HepG2 (cell line): Measurements from ENCODE around the gene FAAH2. TPM values are rescaled to one million over a fixed set of nuclear protein-coding genes. Genes with fewer than 3 reads are reported as not detected.

Source experiments
- ATAC-seq: fragments of 200-7000 bp; cut with Tn5 transposase; 3 replicates; pipeline ENCODE4 v1.9.1; 2020; ENCODE audit warnings: mild to moderate bottlenecking, moderate library complexity
- BruUV-seq: library from RNA; stranded (reverse); fragments of 400-500 nt; replicated peaks from 2 replicates; lab custom pipeline; 2021; lab: Mats Ljungman, UMichigan
- CTCF ChIA-PET: fragments of 300-600 bp; formaldehyde crosslinking; extraction: SDS; loops from one replicate; lab custom pipeline; 2021; ENCODE audit warnings: low total read pairs, inconsistent platforms, low intra/inter-chr PET ratio; lab: Yijun Ruan, JAX
- POLR2A ChIA-PET: fragments of 350-600 bp; sonication (Branson Sonifier 250); formaldehyde crosslinking; loops from one replicate; lab custom pipeline; 2020; ENCODE audit warnings: antibody characterized with exemption, inconsistent platforms; lab: Yijun Ruan, JAX
- DNase-seq: peaks from one replicate; pipeline ENCODE4 v3.0.0-alpha.2; 2015; ENCODE audit warnings: low spot score
- FAIRE-seq: peaks from 3 replicates; lab custom pipeline; 2011; peaks lifted over from hg19 to GRCh38; lab: Jason Lieb, UNC
- H2AFZ ChIP-seq: one replicate; pipeline ENCODE4 v1.6.1; 2011; ENCODE audit warnings: low read length, inconsistent platforms
- H3K27ac ChIP-seq: fragments of 300-600 bp; 3 replicates; pipeline ENCODE4 v1.8.0; 2011; ENCODE audit warnings: mixed run types, mild to moderate bottlenecking, mixed read lengths, low read length, inconsistent platforms; ENCODE audit not compliant: insufficient read depth; ENCODE audit errors: extremely low read length
- H3K27me3 ChIP-seq, 2 experiments: fragments of 200-600 bp in 1 of 2; 2 replicates in 1 of 2; 3 replicates in 1 of 2; pipeline versions ENCODE4 v1.6.0 to v1.8.0; 2011; ENCODE audit warnings: low read length in 2 of 2, mild to moderate bottlenecking in 2 of 2, moderate library complexity in 2 of 2, inconsistent platforms in 1 of 2; ENCODE audit not compliant: insufficient read depth in 2 of 2, control insufficient read depth in 1 of 2
- H3K36me3 ChIP-seq, 2 experiments: fragments of 200-600 bp in 1 of 2; replicated peaks in 1 of 2; 2 replicates in 1 of 2; 3 replicates in 1 of 2; pipeline versions ENCODE4 v1.5.1 to v1.8.0; 2011; ENCODE audit warnings: low read length in 2 of 2, inconsistent platforms in 1 of 2; ENCODE audit not compliant: insufficient read depth in 2 of 2, control insufficient read depth in 1 of 2
- H3K4me1 ChIP-seq: 2 replicates; pipeline ENCODE4 v1.5.1; 2012; ENCODE audit warnings: low read length, inconsistent platforms; ENCODE audit not compliant: insufficient read depth
- H3K4me2 ChIP-seq: 2 replicates; pipeline ENCODE4 v1.6.0; 2011; ENCODE audit warnings: low read depth, low read length, inconsistent platforms
- H3K4me3 ChIP-seq, 3 experiments: fragments of 200-600 bp in 1 of 3; sonication (generic), shearing (Covaris generic) in 1 of 3; replicated peaks in 1 of 3; 2 replicates each; pipeline ENCODE4 v1.5.1; 2011 to 2016; ENCODE audit warnings: low read length in 3 of 3, inconsistent platforms in 2 of 3, low read depth in 2 of 3, mild to moderate bottlenecking in 2 of 3, control low read depth in 1 of 3, mixed read lengths in 1 of 3; ENCODE audit not compliant: insufficient read depth in 1 of 3
- H3K79me2 ChIP-seq: one replicate; pipeline ENCODE4 v1.6.1; 2011; ENCODE audit warnings: low read length, inconsistent platforms; ENCODE audit not compliant: insufficient read depth
- H3K9ac ChIP-seq: 2 replicates; pipeline ENCODE4 v1.6.0; 2011; ENCODE audit warnings: mild to moderate bottlenecking, low read depth, low read length, inconsistent platforms; ENCODE audit not compliant: insufficient read depth
- H3K9me3 ChIP-seq: 2 replicates; pipeline ENCODE4 v1.5.1; 2012; ENCODE audit warnings: mild to moderate bottlenecking, low read length
- H4K20me1 ChIP-seq: 2 replicates; pipeline ENCODE4 v1.6.0; 2011; ENCODE audit warnings: inconsistent platforms, mild to moderate bottlenecking, low read length, moderate library complexity; ENCODE audit not compliant: insufficient read depth
- ASH2L ChIP-seq: fragments of 300-600, 200-600 bp; sonication (generic); IDR thresholded peaks from 2 replicates; pipeline ENCODE4 v1.7.0; 2017; ENCODE audit warnings: low read depth, mild to moderate bottlenecking, moderate library complexity, mixed read lengths, low read length; ENCODE audit not compliant: insufficient read length
- FIP1L1 ChIP-seq: fragments of 200-400 bp; formaldehyde crosslinking; IDR thresholded peaks from 2 replicates; pipeline ENCODE4 v1.6.1; 2018; ENCODE audit warnings: low read depth, mild to moderate bottlenecking, low read length, moderate library complexity, borderline replicate concordance; ENCODE audit not compliant: insufficient read depth
- FLYWCH1 ChIP-seq: sonication (generic); formaldehyde crosslinking; IDR thresholded peaks from 2 replicates; pipeline ENCODE4 v1.8.1; 2023; ENCODE audit warnings: mild to moderate bottlenecking, missing genetic modification reagents
- HOXA7 ChIP-seq: sonication (generic); formaldehyde crosslinking; IDR thresholded peaks from 2 replicates; pipeline ENCODE4 v1.8.1; 2022; ENCODE audit warnings: mild to moderate bottlenecking, missing genetic modification reagents, moderate library complexity
- MAFK ChIP-seq, 2 experiments: IDR thresholded peaks in 1 of 2; conservative IDR thresholded peaks in 1 of 2; 2 replicates each; pipeline ENCODE4 v1.6.1; 2011; ENCODE audit warnings: improper control_type of control experiment in 2 of 2, low read length in 2 of 2
- PAWR ChIP-seq: sonication (generic); formaldehyde crosslinking; IDR thresholded peaks from 2 replicates; pipeline ENCODE4 v1.4.0; 2020; ENCODE audit warnings: missing genetic modification reagents, mild to moderate bottlenecking, borderline replicate concordance
- RBM22 ChIP-seq: fragments of 200-400 bp; formaldehyde crosslinking; optimal IDR thresholded peaks from 2 replicates; pipeline ENCODE3; 2017; ENCODE audit warnings: mild to moderate bottlenecking, low read length, moderate library complexity
- SMARCE1 ChIP-seq: fragments of 450-650 bp; IDR thresholded peaks from 2 replicates; pipeline ENCODE4 v1.6.1; 2017; ENCODE audit warnings: borderline replicate concordance
- SMC3 ChIP-seq: IDR thresholded peaks from 2 replicates; pipeline ENCODE4 v1.6.1; 2011; ENCODE audit warnings: low read length, improper control_type of control experiment
- SOX6 ChIP-seq, 2 experiments: fragments of 450-650 bp in 1 of 2; sonication (generic) in 1 of 2; formaldehyde crosslinking in 1 of 2; IDR thresholded peaks; 2 replicates each; pipeline versions ENCODE4 v1.4.0 to v1.6.1; 2017 to 2020; ENCODE audit warnings: antibody characterized with exemption in 1 of 2, mild to moderate bottlenecking in 1 of 2, missing genetic modification reagents in 1 of 2
- STAG1 ChIP-seq: sonication (generic); formaldehyde crosslinking; IDR thresholded peaks from 2 replicates; pipeline ENCODE4 v1.4.0; 2020; ENCODE audit warnings: missing genetic modification reagents
- TP53 ChIP-seq: sonication (generic); formaldehyde crosslinking; conservative IDR thresholded peaks from 2 replicates; pipeline ENCODE4 v1.4.0; 2020; ENCODE audit warnings: missing genetic modification reagents
- ZBTB21 ChIP-seq: sonication (generic); formaldehyde crosslinking; IDR thresholded peaks from 2 replicates; pipeline ENCODE4 v1.4.0; 2020; ENCODE audit warnings: missing genetic modification reagents
- ZMYM4 ChIP-seq: sonication (generic); formaldehyde crosslinking; IDR thresholded peaks from 2 replicates; pipeline ENCODE4 v1.8.1; 2023; ENCODE audit warnings: mild to moderate bottlenecking, missing genetic modification reagents
- ZNF17 ChIP-seq: sonication (generic); formaldehyde crosslinking; IDR thresholded peaks from 2 replicates; pipeline ENCODE4 v1.5.0; 2020; ENCODE audit warnings: mild to moderate bottlenecking, missing genetic modification reagents
- ZNF333 ChIP-seq: sonication (generic); formaldehyde crosslinking; IDR thresholded peaks from 2 replicates; pipeline ENCODE4 v1.4.0; 2020; ENCODE audit warnings: mild to moderate bottlenecking, missing genetic modification reagents, borderline replicate concordance
- ZNF629 ChIP-seq: sonication (generic); formaldehyde crosslinking; conservative IDR thresholded peaks from 2 replicates; pipeline ENCODE4 v1.5.0; 2020; ENCODE audit warnings: missing genetic modification reagents
- ZNF7 ChIP-seq: IDR thresholded peaks from 2 replicates; pipeline ENCODE4 v1.6.1; 2016; ENCODE audit warnings: missing biosample characterization, missing genetic modification reagents
- ZNF720 ChIP-seq: sonication (generic); formaldehyde crosslinking; IDR thresholded peaks from 2 replicates; pipeline ENCODE4 v1.4.0; 2020; ENCODE audit warnings: missing genetic modification reagents
- ZNF816 ChIP-seq: sonication (generic); formaldehyde crosslinking; IDR thresholded peaks from 2 replicates; pipeline ENCODE4 v1.8.0; 2022; ENCODE audit warnings: missing genetic modification reagents, mild to moderate bottlenecking, borderline replicate concordance
- WGBS: methylation state at CpG from one replicate; pipeline ENCODE4 v1.1.6; 2017; ENCODE audit warnings: low lambda C conversion rate; 5-methylcytosine and 5-hydroxymethylcytosine counted together
- in situ Hi-C: cut with HindIII; loops from 2 replicates; pipeline ENCODE4 v1.10.0; 2017; ENCODE audit warnings: low pct_unique_long_range_greater_than_20kb; ENCODE audit not compliant: extremely low pct_ligation_motif_present
- intact Hi-C: fragments of 100-400 bp; cut with micrococcal nuclease; formaldehyde crosslinking; loops from one replicate; pipeline ENCODE4 v1.10.0; 2022; ENCODE audit not compliant: unreplicated experiment
- polyA plus RNA-seq, 8 experiments: library from polyadenylated mRNA; depleted of rRNA in 3 of 8; stranded (reverse) in 7 of 8; unstranded in 1 of 8; fragments of >200 nt; fragmentation: Illumina TruSeq in 4 of 8; extraction: Trizol in 4 of 8; gene quantifications; 2 replicates each; pipeline versions ENCODE4 v1.2.1 to v1.2.3, GENCODE V29; 2011 to 2016; ENCODE audit warnings: low read depth in 4 of 8, missing spikeins in 1 of 8, mixed read lengths in 1 of 8; ENCODE audit not compliant: insufficient read depth in 1 of 8
- total RNA-seq, 5 experiments: library from RNA; depleted of rRNA; stranded (reverse); fragments of >200 nt; fragmentation: Illumina TruSeq; extraction: Trizol; gene quantifications; 2 replicates each; pipeline ENCODE4 v1.2.3, GENCODE V29; 2016; ENCODE audit warnings: low read depth in 1 of 5
- TF ChIP-seq, protein P1 (sequence below): sonication (generic); formaldehyde crosslinking; IDR thresholded peaks from 2 replicates; pipeline ENCODE4 v1.5.0; 2020; ENCODE audit warnings: mild to moderate bottlenecking, missing genetic modification reagents, moderate library complexity
- TF ChIP-seq, protein P2 (sequence below): sonication (generic); formaldehyde crosslinking; IDR thresholded peaks from 2 replicates; pipeline ENCODE4 v1.4.0; 2020; ENCODE audit warnings: missing genetic modification reagents

Gene FAAH2
- total and polyA plus RNA-seq, 2 of the 13 experiments (the other 11 are each of a cell fraction or from before 2014, with no cell fraction given), result 1.6 to 3.3 TPM

DNA sequence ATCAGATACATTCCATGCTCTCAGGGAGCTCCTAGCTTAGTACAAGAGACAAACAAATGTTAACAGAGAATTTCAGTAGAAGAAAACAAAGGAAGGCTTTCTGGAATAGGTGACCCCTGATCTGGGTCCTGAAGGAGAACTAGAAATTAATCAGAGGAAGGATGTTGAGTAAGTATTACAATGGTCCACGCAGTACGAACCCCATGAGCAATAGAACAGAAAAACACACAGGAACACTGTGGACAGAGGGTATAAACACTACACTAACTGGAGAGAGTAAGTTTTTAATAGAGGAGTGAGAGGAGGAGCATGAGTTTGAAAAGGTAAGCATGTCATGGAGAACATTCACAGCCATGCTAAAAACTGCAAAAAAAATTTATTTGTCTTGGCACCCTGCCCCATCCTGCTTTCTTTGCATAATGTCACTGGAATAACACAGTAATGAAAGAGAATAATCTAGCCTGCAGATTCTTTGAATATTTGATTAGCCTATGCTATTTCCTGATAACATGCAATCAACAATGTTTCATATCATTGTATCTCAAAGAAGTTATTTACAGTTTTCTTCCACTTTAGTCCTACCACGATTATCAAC is 165.0 kb downstream of the FAAH2 start (continued):
- TF ChIP-seq ZBTB21 (CRISPR knock-in tag) (no peak), ASH2L (no peak), FLYWCH1 (CRISPR knock-in tag) (no peak), HOXA7 (CRISPR knock-in tag) (no peak), ZNF17 (CRISPR knock-in tag) (no peak), FIP1L1 (no peak), ZNF333 (no peak), RBM22 (no peak), SOX6 (IDR thresholded peaks at IDR 0.05) (no peak), SOX6 (CRISPR knock-in tag; IDR thresholded peaks at IDR 0.05) (no peak)

DNA sequence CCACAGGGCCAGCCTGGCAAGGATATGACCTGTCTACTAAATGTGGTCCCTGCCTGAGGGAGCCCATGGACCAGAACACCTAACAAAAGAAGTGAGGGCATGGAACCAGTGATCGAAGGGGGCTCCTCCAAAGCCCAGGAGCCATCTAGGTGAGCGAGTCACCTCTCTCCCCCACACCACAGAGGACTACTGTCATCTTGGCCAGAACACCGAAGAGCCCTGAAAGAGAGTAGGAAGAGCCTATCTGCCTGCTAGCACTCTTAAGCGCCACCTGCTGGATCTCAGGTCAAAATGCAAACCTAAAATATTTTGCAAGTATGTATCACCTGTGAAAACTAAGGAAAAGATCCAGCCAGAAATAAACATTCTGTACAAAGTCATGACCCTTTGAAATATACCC is 167.4 kb downstream of the FAAH2 start:
- ChIA-PET POLR2A (no interaction called here), CTCF (interaction anchor here (0.9 kb wide), 1 partner anchor 297 kb away, joined by 6 read pairs; no protein-coding TSS in a partner anchor)
- Histone ChIP-seq H2AFZ (no peak overlapping the region), H3K4me2 (no peak overlapping the region), H3K9ac (no peak overlapping the region), H4K20me1 (no peaks in the 10 kb centered on the region), H3K36me3 (no peaks in the 10 kb centered on the region), H3K79me2 (no peaks in the 10 kb centered on the region), H3K4me1 (no peaks in the 10 kb centered on the region), H3K27ac (no peak overlapping the region), H3K9me3 (no peaks in the 10 kb centered on the region), H3K27me3 (no peaks in the 10 kb centered on the region), H3K4me3 (no peak overlapping the region)
- TF ChIP-seq TP53 (CRISPR knock-in tag) (no peak), MAFK (conservative IDR thresholded peaks at IDR 0.05 in 1 of 2, IDR thresholded peaks at IDR 0.05 in 1 of 2; ENCODE audit: low read length in 2 of 2) (no peak), ZNF629 (no peak), SMC3 (peak; percentile 69), SMARCE1 (no peak), ZNF816 (no peak), ZNF7 (CRISPR knock-in tag) (no peak), STAG1 (CRISPR knock-in tag) (peak; percentile 51), ZNF720 (no peak), ZMYM4 (CRISPR knock-in tag) (no peak), PAWR (CRISPR knock-in tag) (no peak)
- TF ChIP-seq, protein P1, sequence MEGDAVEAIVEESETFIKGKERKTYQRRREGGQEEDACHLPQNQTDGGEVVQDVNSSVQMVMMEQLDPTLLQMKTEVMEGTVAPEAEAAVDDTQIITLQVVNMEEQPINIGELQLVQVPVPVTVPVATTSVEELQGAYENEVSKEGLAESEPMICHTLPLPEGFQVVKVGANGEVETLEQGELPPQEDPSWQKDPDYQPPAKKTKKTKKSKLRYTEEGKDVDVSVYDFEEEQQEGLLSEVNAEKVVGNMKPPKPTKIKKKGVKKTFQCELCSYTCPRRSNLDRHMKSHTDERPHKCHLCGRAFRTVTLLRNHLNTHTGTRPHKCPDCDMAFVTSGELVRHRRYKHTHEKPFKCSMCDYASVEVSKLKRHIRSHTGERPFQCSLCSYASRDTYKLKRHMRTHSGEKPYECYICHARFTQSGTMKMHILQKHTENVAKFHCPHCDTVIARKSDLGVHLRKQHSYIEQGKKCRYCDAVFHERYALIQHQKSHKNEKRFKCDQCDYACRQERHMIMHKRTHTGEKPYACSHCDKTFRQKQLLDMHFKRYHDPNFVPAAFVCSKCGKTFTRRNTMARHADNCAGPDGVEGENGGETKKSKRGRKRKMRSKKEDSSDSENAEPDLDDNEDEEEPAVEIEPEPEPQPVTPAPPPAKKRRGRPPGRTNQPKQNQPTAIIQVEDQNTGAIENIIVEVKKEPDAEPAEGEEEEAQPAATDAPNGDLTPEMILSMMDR, result peak; percentile 58
- TF ChIP-seq, protein P2, sequence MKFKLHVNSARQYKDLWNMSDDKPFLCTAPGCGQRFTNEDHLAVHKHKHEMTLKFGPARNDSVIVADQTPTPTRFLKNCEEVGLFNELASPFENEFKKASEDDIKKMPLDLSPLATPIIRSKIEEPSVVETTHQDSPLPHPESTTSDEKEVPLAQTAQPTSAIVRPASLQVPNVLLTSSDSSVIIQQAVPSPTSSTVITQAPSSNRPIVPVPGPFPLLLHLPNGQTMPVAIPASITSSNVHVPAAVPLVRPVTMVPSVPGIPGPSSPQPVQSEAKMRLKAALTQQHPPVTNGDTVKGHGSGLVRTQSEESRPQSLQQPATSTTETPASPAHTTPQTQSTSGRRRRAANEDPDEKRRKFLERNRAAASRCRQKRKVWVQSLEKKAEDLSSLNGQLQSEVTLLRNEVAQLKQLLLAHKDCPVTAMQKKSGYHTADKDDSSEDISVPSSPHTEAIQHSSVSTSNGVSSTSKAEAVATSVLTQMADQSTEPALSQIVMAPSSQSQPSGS (CRISPR knock-in tag), result no peak
- peak; percentile 28 for DNase-seq
- BruUV-seq, result no TSS peak
- ATAC-seq, result peak; percentile 78
- peak; percentile 48 for FAIRE-seq
- intact Hi-C loops (loop anchor here (1.0 to 5.0 kb wide), 3 partner anchors 167 to 652 kb away; partner anchors contain the start of gene FAAH2), in situ Hi-C loops (loop anchor here (10.0 kb wide), 1 partner anchor 169 kb away; the partner anchor contains the start of gene FAAH2)
- WGBS, result 20% methylated on average over 2 of the region's 4 CpGs
